Testis (tissue), 3 donors: ENCODE measurements around the gene ZDHHC17. TPM values are rescaled to one million over a fixed set of nuclear protein-coding genes. Genes with fewer than 3 reads are reported as not detected.

Source experiments
- DNase-seq: peaks from one replicate; pipeline ENCODE4 v3.0.0-alpha.2; 2019
- H3K27ac ChIP-seq, 2 donors: fragments of 200-600 bp; sonication (generic); one replicate each; pipeline ENCODE4 v1.5.1; 2019
- H3K27me3 ChIP-seq: fragments of 200-600 bp; sonication (generic); one replicate; pipeline ENCODE4 v1.5.1; 2019
- H3K36me3 ChIP-seq: fragments of 200-600 bp; sonication (generic); one replicate; pipeline ENCODE4 v1.5.1; 2017; ENCODE audit warnings: low read depth; ENCODE audit errors: missing control alignments
- H3K4me1 ChIP-seq: fragments of 200-600 bp; sonication (generic); one replicate; pipeline ENCODE4 v1.5.1; 2019
- H3K4me3 ChIP-seq, 2 donors: fragments of 200-600 bp; sonication (generic); one replicate each; pipeline ENCODE4 v1.5.1; 2017 to 2019
- H3K9me3 ChIP-seq: fragments of 200-600 bp; sonication (generic); one replicate; pipeline ENCODE4 v1.5.1; 2017
- POLR2A ChIP-seq: fragments of 450-650 bp; IDR thresholded peaks from one replicate; pipeline ENCODE4 v1.6.1; 2017; ENCODE audit warnings: antibody characterized with exemption, mild to moderate bottlenecking, moderate library complexity
- WGBS, 2 donors: methylation state at CpG; one replicate each; pipeline ENCODE4 v1.1.5; 2018; 5-methylcytosine and 5-hydroxymethylcytosine counted together
- intact Hi-C: fragments of 100-400 bp; cut with DNase I; formaldehyde crosslinking; loops from one replicate; pipeline ENCODE4 v1.15.1; 2023; ENCODE audit warnings: low total_unique reads
- polyA plus RNA-seq: library from polyadenylated mRNA; stranded (reverse); fragments of 350-450 nt; fragmentation: Illumina TruSeq; extraction: RNeasy Lipid Tissue Mini Kit (QIAGEN cat#74804); gene quantifications from one replicate; pipeline ENCODE4 v1.2.3, GENCODE V29; 2014; ENCODE audit warnings: low read depth, low replicate concordance; ENCODE audit not compliant: insufficient read depth
- total RNA-seq, 2 donors: library from RNA; depleted of rRNA; stranded (reverse); fragments of >200 nt; gene quantifications; one replicate each; pipeline ENCODE4 v1.2.3, GENCODE V29; 2016
- TF ChIP-seq, protein P1 (sequence below), 3 experiments: fragments of 450-650 bp in 2 of 3; fragments of 200-600 bp in 1 of 3; sonication (generic) in 1 of 3; IDR thresholded peaks; one replicate each; pipeline ENCODE4 v1.5.1; 2016 to 2019; ENCODE audit warnings: antibody characterized with exemption in 3 of 3, mild to moderate bottlenecking in 2 of 3, moderate library complexity in 1 of 3

ZDHHC17 gene
- total and polyA plus RNA-seq, 3 donors from 2014 or later, result 32.3 to 65.4 (median 59.3) TPM

DNA sequence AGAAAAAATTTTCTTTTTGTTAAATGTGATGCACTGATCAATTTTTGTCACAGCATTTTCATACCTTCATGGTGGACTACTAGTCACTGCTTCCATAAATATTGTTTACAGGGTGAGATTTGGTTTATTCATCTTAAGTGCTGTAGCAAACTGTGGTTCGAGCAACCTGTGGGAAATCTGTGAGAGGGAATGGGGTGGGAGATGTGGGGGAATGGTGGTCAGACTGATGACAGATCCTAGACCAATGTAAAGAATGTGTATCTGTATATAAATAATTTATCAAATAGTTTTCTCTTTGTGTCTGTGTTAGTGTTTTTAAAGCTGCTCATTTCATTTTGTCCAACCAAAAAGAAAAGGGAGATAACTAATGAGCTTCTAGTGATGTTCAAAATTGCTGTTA, 88.2 kb downstream of the ZDHHC17 start:
- Histone ChIP-seq H3K36me3 (no peaks in the 10 kb centered on the region), H3K4me1 (no peaks in the 10 kb centered on the region), H3K4me3 (no peak overlapping the region), H3K9me3 (no peaks in the 10 kb centered on the region), H3K27ac (no peak overlapping the region), H3K27me3 (no peaks in the 10 kb centered on the region)
- TF ChIP-seq, protein P1, sequence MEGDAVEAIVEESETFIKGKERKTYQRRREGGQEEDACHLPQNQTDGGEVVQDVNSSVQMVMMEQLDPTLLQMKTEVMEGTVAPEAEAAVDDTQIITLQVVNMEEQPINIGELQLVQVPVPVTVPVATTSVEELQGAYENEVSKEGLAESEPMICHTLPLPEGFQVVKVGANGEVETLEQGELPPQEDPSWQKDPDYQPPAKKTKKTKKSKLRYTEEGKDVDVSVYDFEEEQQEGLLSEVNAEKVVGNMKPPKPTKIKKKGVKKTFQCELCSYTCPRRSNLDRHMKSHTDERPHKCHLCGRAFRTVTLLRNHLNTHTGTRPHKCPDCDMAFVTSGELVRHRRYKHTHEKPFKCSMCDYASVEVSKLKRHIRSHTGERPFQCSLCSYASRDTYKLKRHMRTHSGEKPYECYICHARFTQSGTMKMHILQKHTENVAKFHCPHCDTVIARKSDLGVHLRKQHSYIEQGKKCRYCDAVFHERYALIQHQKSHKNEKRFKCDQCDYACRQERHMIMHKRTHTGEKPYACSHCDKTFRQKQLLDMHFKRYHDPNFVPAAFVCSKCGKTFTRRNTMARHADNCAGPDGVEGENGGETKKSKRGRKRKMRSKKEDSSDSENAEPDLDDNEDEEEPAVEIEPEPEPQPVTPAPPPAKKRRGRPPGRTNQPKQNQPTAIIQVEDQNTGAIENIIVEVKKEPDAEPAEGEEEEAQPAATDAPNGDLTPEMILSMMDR (IDR thresholded peaks at IDR 0.05), result no peak
- TF ChIP-seq POLR2A, result no peak
- no peak for DNase-seq
- 87 to 96% methylated on average over 1 of the region's 1 CpG for WGBS, 2 donors
- intact Hi-C loops, result no loop called here

- Histone ChIP-seq H3K27me3 (no peaks in the 10 kb centered on the region), H3K27ac (no peak overlapping the region), H3K4me1 (no peaks in the 10 kb centered on the region), H3K4me3 (no peak overlapping the region), H3K9me3 (no peaks in the 10 kb centered on the region), H3K36me3 (no peaks in the 10 kb centered on the region)
- 94 to 97% methylated on average over 4 of the region's 4 CpGs for WGBS, 2 donors
- intact Hi-C loops, result no loop called here
- no peak for DNase-seq
- no peak for TF ChIP-seq POLR2A
- TF ChIP-seq, protein P1 (IDR thresholded peaks at IDR 0.05), result no peak
These were observed 91.4 kb downstream of the ZDHHC17 start for GRCh38 chr12:76855271-76855670.

- no peak overlapping the region for H3K4me3 ChIP-seq
- no peak overlapping the region for H3K27ac ChIP-seq
- no peaks in the 10 kb centered on the region for H3K9me3 ChIP-seq
- WGBS, 2 donors, result 83 to 88% methylated on average over 1 of the region's 1 CpG
- H3K36me3 ChIP-seq, result no peaks in the 10 kb centered on the region
- no peak for TF ChIP-seq POLR2A
- TF ChIP-seq, protein P1 (IDR thresholded peaks at IDR 0.05), result no peak
- DNase-seq, result no peak
- no peaks in the 10 kb centered on the region for H3K27me3 ChIP-seq
- intact Hi-C loops, result no loop called here
- no peaks in the 10 kb centered on the region for H3K4me1 ChIP-seq
These were observed 92.2 kb downstream of the ZDHHC17 start for GRCh38 chr12:76856018-76856644.

DNA sequence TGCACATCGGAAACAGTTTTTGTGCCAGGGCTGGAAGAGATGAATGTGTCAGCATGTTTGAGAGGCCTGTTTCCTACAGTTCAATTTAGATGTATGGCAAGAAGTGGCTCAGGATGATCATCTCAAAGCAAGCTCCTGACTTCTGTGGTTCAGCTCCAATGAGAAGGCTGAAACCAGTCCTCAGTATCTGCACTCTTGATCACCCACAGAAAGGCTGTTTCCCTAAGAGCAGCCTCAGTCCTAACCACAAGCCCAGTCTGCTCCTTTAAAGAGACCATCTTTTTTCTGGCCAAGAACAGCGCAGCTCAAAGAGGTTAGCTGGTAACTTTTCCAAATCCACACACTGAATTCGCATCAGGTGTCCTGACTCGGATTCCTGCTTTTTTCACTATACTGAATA, 95.7 kb downstream of the ZDHHC17 start:
- intact Hi-C loops, result no loop called here

More for the DNA sequence above, 95.7 kb downstream of the ZDHHC17 start:
- Histone ChIP-seq H3K27ac (no peak overlapping the region), H3K9me3 (no peaks in the 10 kb centered on the region), H3K4me3 (no peak overlapping the region), H3K36me3 (no peaks in the 10 kb centered on the region), H3K27me3 (no peaks in the 10 kb centered on the region), H3K4me1 (no peaks in the 10 kb centered on the region)
- no peak for TF ChIP-seq POLR2A
- TF ChIP-seq, protein P1 (IDR thresholded peaks at IDR 0.05), result no peak
- 70 to 87% methylated on average over 4 of the region's 4 CpGs for WGBS, 2 donors
- no peak for DNase-seq
